ENCODE results near the gene KRTAP5-8.
"Not testable (repeated sequence)": the region's sequence is repeated elsewhere in the genome, so short reads cannot be mapped to it uniquely, and the experiment has no call there.

KRTAP5-8 gene

DNA sequence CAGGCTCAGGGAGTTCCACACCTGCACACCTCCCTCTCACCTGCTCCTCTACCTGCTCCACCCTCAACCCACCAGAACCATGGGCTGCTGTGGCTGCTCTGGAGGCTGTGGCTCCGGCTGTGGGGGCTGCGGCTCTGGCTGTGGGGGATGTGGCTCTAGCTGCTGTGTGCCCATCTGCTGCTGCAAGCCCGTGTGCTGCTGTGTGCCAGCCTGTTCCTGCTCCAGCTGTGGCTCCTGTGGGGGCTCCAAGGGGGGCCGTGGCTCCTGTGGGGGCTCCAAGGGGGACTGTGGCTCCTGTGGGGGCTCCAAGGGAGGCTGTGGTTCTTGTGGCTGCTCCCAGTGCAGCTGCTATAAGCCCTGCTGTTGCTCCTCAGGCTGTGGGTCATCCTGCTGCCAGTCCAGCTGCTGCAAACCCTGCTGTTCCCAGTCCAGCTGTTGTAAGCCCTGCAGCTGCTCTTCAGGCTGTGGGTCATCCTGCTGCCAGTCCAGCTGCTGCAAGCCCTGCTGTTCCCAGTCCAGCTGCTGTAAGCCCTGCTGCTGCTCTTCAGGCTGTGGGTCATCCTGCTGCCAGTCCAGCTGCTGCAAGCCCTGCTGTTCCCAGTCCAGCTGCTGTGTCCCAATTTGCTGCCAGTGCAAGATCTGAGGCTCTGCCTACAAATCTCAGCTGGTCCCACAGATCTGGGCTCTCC, at the start of gene KRTAP5-8:
Gene KRTAP5-8 (plus strand): TSS at position 49 of the 689 bp plus-strand sequence. CDS start 31 bp downstream, at position 80.
- not testable (repeated sequence) for FAIRE-seq; DNase-seq (ENCODE audit: insufficient read length, low spot score)

DNA sequence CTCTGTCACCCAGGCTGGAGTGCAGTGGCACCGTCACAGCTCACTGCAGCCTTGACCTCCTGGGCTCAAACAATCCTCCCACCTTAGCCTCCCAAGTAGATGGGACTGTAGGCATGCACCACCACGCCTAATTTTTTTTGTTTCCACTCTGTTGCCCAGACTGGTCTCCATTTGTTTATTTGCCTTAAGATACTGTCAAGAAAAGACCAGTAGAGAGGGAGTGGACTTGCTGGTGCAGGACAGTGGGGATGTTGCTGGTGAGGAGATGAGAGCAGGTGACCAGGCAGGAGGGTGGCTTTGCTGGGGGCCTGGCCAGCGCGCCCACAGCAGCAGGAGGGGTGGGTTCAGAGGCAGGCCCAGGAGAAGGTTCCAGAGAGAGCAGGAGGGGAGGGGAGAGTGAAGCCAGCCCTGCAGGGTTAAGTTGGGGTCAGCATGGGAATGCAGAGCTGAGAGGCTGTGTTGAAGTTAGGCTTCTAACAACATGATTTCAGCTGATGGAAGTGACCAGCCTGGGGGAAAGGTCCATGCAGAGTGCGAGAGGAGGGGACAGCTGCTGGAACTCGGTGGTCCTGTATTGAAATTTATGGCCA, 49.0 kb upstream of the KRTAP5-8 start:
- TF ChIP-seq, protein P1, sequence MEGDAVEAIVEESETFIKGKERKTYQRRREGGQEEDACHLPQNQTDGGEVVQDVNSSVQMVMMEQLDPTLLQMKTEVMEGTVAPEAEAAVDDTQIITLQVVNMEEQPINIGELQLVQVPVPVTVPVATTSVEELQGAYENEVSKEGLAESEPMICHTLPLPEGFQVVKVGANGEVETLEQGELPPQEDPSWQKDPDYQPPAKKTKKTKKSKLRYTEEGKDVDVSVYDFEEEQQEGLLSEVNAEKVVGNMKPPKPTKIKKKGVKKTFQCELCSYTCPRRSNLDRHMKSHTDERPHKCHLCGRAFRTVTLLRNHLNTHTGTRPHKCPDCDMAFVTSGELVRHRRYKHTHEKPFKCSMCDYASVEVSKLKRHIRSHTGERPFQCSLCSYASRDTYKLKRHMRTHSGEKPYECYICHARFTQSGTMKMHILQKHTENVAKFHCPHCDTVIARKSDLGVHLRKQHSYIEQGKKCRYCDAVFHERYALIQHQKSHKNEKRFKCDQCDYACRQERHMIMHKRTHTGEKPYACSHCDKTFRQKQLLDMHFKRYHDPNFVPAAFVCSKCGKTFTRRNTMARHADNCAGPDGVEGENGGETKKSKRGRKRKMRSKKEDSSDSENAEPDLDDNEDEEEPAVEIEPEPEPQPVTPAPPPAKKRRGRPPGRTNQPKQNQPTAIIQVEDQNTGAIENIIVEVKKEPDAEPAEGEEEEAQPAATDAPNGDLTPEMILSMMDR (IDR thresholded peaks at IDR 0.05; ENCODE audit: insufficient read depth, missing control alignments): no peak
- DNase-seq (ENCODE audit: insufficient read length, low spot score) (no peak), FAIRE-seq (no peak)

DNA sequence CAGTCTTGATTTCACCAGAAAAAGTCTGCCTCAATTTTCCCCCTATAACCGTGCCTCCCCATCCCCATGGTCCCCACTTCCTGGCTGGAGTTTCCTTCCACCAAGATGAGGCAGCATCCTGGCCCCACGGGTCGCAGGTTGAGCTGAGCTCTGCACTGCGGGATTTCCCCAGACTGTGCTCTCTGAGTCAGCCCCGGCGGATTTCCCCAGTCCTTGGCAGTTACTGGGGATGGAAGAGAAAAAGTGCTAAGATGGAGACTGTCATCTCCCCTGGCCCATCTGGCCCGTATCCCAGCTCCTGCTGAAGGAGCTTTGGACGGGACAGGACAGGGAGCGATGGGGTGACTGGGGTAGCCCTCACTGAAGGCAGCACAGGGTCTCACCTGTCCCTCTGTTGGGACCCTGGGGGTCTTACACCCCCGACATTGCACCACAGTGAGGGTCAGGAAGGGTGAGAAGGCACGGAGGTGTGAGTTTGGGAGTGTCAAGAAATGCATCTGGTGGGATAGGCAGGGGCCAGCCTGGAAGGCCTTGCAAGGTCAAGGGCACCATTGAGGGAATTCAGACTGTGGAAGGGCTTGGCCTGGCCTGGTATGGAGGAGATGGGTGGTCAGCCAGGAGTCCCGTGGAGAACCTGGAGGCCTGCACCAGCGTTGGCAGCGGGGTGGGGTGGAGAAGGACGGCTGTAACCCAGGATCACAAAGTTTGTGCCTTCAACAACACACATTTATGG, 48.3 kb upstream of the KRTAP5-8 start:
- DNase-seq (ENCODE audit: insufficient read length, low spot score) (no peak), FAIRE-seq (no peak)
- TF ChIP-seq, protein P1 (IDR thresholded peaks at IDR 0.05; ENCODE audit: insufficient read depth, missing control alignments): no peak

DNA sequence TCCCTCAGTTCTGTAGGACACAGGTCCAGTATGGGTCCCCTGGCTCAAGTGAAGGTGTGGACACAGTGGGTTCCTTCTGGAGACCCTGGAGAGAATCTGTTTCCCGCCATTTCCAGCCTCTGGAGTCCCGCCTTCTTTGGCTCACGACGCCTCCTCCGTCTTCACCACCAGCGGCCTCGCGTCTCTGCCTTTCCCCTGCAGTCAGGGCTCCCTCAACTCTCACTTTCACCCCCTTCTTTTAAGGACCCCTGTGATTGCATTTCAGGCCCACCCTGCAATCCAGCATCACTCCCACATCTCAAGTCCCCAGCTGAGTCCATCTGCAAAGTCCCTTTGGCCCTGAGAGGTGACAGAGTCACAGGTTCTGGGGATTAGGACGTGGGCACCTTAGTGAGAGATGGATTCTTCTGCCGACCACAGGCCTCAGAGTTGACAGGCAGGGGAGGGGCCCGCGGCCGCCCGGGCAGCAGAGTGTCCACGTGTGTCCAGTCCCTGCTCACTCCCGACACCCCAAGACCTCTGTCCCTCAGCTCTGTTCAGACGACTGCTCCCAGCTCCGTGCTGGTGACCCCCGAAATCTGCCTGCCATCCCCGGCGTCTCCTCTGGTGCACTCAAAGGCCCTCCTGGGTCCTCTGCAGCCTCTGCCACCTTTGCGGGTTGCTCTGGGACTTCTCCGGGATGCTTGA, 47.6 kb upstream of the KRTAP5-8 start:
- DNase-seq (ENCODE audit: insufficient read length, low spot score): no peak
- FAIRE-seq: no peak
- TF ChIP-seq, protein P1 (IDR thresholded peaks at IDR 0.05; ENCODE audit: insufficient read depth, missing control alignments): no peak

- no peak for FAIRE-seq
- TF ChIP-seq, protein P1 (IDR thresholded peaks at IDR 0.05; ENCODE audit: insufficient read depth, missing control alignments): no peak
- no peak for DNase-seq (ENCODE audit: insufficient read length, low spot score)
These were observed 47.0 kb upstream of the KRTAP5-8 start for GRCh38 chr11:71490731-71491390.

- no peak for DNase-seq (ENCODE audit: insufficient read length, low spot score)
- FAIRE-seq: no peak
- TF ChIP-seq, protein P1 (IDR thresholded peaks at IDR 0.05; ENCODE audit: insufficient read depth, missing control alignments): no peak
These were observed 46.3 kb upstream of the KRTAP5-8 start for GRCh38 chr11:71491531-71491930.

- no peak for FAIRE-seq
- TF ChIP-seq, protein P1 (IDR thresholded peaks at IDR 0.05; ENCODE audit: insufficient read depth, missing control alignments): no peak
- no peak for DNase-seq (ENCODE audit: insufficient read length, low spot score)
These were observed 45.9 kb upstream of the KRTAP5-8 start for GRCh38 chr11:71491940-71492339.
